Measurements from ENCODE around the gene COQ7. TPM values are rescaled to one million over a fixed set of nuclear protein-coding genes. Genes with fewer than 3 reads are reported as not detected.

Gene COQ7
- total RNA-seq, 2 donors from 2014 or later: 20.4 to 22.0 TPM

GRCh38 chr16:19073863-19074262 is 6.4 kb downstream of the COQ7 start:
- H3K4me1 Mint-ChIP-seq: no peaks in the 10 kb centered on the region
- H3K27me3 Mint-ChIP-seq (ENCODE audit: insufficient read depth): no peaks in the 10 kb centered on the region
- H3K9me3 Mint-ChIP-seq: no peaks in the 10 kb centered on the region
- H3K4me3 Mint-ChIP-seq: no peak overlapping the region
- no peak overlapping the region for H3K27ac ChIP-seq (ENCODE audit: low read depth, low read length)
- H3K27me3 ChIP-seq (ENCODE audit: control insufficient read depth, insufficient read depth, low read length, poor library complexity, severe bottlenecking): no peaks in the 10 kb centered on the region
- WGBS, 2 experiments (ENCODE audit: insufficient coverage in 1 of 2, insufficient read length in 1 of 2): 81 to 83% methylated on average over 6 to 7 of the region's 7 CpGs
- no peak for DNase-seq
- H3K36me3 Mint-ChIP-seq (ENCODE audit: low read depth): peaks cover 33% of the 10 kb centered on the region
- H3K9ac ChIP-seq (ENCODE audit: extremely low read depth, low read length, poor library complexity, severe bottlenecking): no peak overlapping the region
- H3K4me3 ChIP-seq (ENCODE audit: low read length): no peak overlapping the region
- TF ChIP-seq CTCF (conservative IDR thresholded peaks at IDR 0.05): no peak
- H3K9me3 ChIP-seq (ENCODE audit: control insufficient read depth, low read length): no peaks in the 10 kb centered on the region
- no peak overlapping the region for H3K27ac Mint-ChIP-seq
- peaks cover 47% of the 10 kb centered on the region for H3K36me3 ChIP-seq (ENCODE audit: control insufficient read depth, insufficient read depth, low read length)
- no peaks in the 10 kb centered on the region for H3K4me1 ChIP-seq (ENCODE audit: control insufficient read depth, insufficient read depth, low read length)

GRCh38 chr16:19075511-19075910 is 8.1 kb downstream of the COQ7 start:
- Mint-ChIP-seq H3K27me3 (ENCODE audit: insufficient read depth) (no peaks in the 10 kb centered on the region), H3K4me1 (no peaks in the 10 kb centered on the region), H3K36me3 (ENCODE audit: low read depth) (peaks cover 44% of the 10 kb centered on the region), H3K4me3 (no peak overlapping the region), H3K27ac (no peak overlapping the region), H3K9me3 (no peaks in the 10 kb centered on the region)
- DNase-seq: no peak
- 93 to 100% methylated on average over 8 to 12 of the region's 12 CpGs for WGBS, 2 experiments (ENCODE audit: insufficient coverage in 1 of 2, insufficient read length in 1 of 2)
- Histone ChIP-seq H3K9me3 (ENCODE audit: control insufficient read depth, low read length) (peaks cover 12% of the 10 kb centered on the region), H3K4me3 (ENCODE audit: low read length) (no peak overlapping the region), H3K27me3 (ENCODE audit: control insufficient read depth, insufficient read depth, low read length, poor library complexity, severe bottlenecking) (no peaks in the 10 kb centered on the region), H3K27ac (ENCODE audit: low read depth, low read length) (no peak overlapping the region), H3K36me3 (ENCODE audit: control insufficient read depth, insufficient read depth, low read length) (peaks cover 62% of the 10 kb centered on the region), H3K4me1 (ENCODE audit: control insufficient read depth, insufficient read depth, low read length) (no peaks in the 10 kb centered on the region), H3K9ac (ENCODE audit: extremely low read depth, low read length, poor library complexity, severe bottlenecking) (no peak overlapping the region)
- TF ChIP-seq CTCF (conservative IDR thresholded peaks at IDR 0.05): no peak

- Histone ChIP-seq H3K27me3 (ENCODE audit: control insufficient read depth, insufficient read depth, low read length, poor library complexity, severe bottlenecking) (no peaks in the 10 kb centered on the region), H3K27ac (ENCODE audit: low read depth, low read length) (no peak overlapping the region), H3K4me3 (ENCODE audit: low read length) (no peak overlapping the region), H3K36me3 (ENCODE audit: control insufficient read depth, insufficient read depth, low read length) (peaks cover 74% of the 10 kb centered on the region), H3K9ac (ENCODE audit: extremely low read depth, low read length, poor library complexity, severe bottlenecking) (no peak overlapping the region), H3K4me1 (ENCODE audit: control insufficient read depth, insufficient read depth, low read length) (no peaks in the 10 kb centered on the region), H3K9me3 (ENCODE audit: control insufficient read depth, low read length) (peaks cover 30% of the 10 kb centered on the region)
- Mint-ChIP-seq H3K36me3 (ENCODE audit: low read depth) (peaks cover 60% of the 10 kb centered on the region), H3K27ac (no peak overlapping the region), H3K4me1 (no peaks in the 10 kb centered on the region), H3K4me3 (no peak overlapping the region), H3K9me3 (peaks cover 11% of the 10 kb centered on the region), H3K27me3 (ENCODE audit: insufficient read depth) (no peaks in the 10 kb centered on the region)
- 90 to 94% methylated on average over 5 to 6 of the region's 6 CpGs for WGBS, 2 experiments (ENCODE audit: insufficient coverage in 1 of 2, insufficient read length in 1 of 2)
- no peak for DNase-seq
- TF ChIP-seq CTCF (conservative IDR thresholded peaks at IDR 0.05): no peak
Measured at GRCh38 chr16:19077879-19078278, 10.5 kb downstream of the COQ7 start.
